ENCODE data around the gene LKAAEAR1. TPM values are rescaled to one million over a fixed set of nuclear protein-coding genes. Genes with fewer than 3 reads are reported as not detected.

Gene LKAAEAR1
- total and polyA plus RNA-seq, 2 of the 13 experiments (the other 11 are each of a cell fraction or from before 2014, with no cell fraction given): not detected

DNA sequence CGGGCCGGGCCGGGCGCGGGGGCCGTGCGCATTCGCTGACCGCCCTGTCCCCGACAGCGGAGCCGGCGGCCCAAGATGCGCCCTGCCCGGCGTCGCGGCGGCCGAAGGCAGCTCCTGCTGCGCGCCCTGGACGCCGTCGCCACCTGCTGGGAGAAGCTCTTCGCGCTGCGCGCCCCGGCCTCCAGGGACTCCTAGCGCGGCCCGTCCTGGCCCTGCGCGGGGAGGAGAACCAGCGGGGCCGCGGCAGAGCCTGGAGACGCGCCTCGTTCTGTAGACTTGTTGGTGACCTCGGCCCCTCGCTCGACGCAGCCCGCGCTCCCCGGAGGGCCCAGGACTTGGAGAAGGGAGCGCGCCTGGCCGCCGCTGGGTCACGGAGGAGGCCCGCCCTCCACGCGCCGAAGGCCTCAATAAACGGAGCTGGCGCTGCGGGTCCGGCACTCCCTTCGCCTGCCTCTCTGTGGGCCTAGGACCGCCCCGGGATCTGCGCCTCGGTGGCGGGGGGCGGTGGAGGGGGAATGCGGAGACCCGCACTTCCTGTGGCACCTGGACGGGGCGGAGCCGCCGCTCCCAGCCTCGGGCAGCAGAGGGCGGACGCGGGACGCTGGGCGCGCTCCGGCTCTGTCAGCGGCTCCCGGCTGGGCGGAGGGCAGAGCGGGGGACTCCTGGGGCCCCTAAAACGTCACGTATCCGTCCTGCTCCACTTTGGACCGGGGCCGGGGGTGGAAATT is 45.5 kb downstream of the LKAAEAR1 start (continued):
- no peak for TF ChIP-seq CBFB (CRISPR knock-in tag; IDR thresholded peaks at IDR 0.05)
- TF ChIP-seq, protein P1, sequence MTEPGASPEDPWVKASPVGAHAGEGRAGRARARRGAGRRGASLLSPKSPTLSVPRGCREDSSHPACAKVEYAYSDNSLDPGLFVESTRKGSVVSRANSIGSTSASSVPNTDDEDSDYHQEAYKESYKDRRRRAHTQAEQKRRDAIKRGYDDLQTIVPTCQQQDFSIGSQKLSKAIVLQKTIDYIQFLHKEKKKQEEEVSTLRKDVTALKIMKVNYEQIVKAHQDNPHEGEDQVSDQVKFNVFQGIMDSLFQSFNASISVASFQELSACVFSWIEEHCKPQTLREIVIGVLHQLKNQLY (CRISPR knock-in tag; IDR thresholded peaks at IDR 0.05): no peak
- no peak for TF ChIP-seq ZNF253 (CRISPR knock-in tag; IDR thresholded peaks at IDR 0.05; ENCODE audit: borderline replicate concordance)
- TF ChIP-seq, protein P2, sequence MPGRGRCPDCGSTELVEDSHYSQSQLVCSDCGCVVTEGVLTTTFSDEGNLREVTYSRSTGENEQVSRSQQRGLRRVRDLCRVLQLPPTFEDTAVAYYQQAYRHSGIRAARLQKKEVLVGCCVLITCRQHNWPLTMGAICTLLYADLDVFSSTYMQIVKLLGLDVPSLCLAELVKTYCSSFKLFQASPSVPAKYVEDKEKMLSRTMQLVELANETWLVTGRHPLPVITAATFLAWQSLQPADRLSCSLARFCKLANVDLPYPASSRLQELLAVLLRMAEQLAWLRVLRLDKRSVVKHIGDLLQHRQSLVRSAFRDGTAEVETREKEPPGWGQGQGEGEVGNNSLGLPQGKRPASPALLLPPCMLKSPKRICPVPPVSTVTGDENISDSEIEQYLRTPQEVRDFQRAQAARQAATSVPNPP (CRISPR knock-in tag; IDR thresholded peaks at IDR 0.05): no peak
- TF ChIP-seq, protein P3, sequence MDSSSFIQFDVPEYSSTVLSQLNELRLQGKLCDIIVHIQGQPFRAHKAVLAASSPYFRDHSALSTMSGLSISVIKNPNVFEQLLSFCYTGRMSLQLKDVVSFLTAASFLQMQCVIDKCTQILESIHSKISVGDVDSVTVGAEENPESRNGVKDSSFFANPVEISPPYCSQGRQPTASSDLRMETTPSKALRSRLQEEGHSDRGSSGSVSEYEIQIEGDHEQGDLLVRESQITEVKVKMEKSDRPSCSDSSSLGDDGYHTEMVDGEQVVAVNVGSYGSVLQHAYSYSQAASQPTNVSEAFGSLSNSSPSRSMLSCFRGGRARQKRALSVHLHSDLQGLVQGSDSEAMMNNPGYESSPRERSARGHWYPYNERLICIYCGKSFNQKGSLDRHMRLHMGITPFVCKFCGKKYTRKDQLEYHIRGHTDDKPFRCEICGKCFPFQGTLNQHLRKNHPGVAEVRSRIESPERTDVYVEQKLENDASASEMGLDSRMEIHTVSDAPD (CRISPR knock-in tag; IDR thresholded peaks at IDR 0.05): no peak
- no peak for TF ChIP-seq MAFK (conservative IDR thresholded peaks at IDR 0.05 in 1 of 2, IDR thresholded peaks at IDR 0.05 in 1 of 2; ENCODE audit: low read length in 2 of 2)
- peak; percentile 83 for TF ChIP-seq AGO1 (IDR thresholded peaks at IDR 0.05; ENCODE audit: low read depth, low read length, poor library complexity, severe bottlenecking)
- TF ChIP-seq THYN1 (CRISPR knock-in tag; IDR thresholded peaks at IDR 0.05; ENCODE audit: borderline replicate concordance, low read depth): no peak
- TF ChIP-seq FOSL2 (CRISPR knock-in tag; IDR thresholded peaks at IDR 0.05): no peak
- no peak for TF ChIP-seq NFIC (IDR thresholded peaks at IDR 0.05; ENCODE audit: low read length)
- TF ChIP-seq MZF1 (CRISPR knock-in tag; IDR thresholded peaks at IDR 0.05; ENCODE audit: borderline replicate concordance): no peak
- TF ChIP-seq, protein P4, sequence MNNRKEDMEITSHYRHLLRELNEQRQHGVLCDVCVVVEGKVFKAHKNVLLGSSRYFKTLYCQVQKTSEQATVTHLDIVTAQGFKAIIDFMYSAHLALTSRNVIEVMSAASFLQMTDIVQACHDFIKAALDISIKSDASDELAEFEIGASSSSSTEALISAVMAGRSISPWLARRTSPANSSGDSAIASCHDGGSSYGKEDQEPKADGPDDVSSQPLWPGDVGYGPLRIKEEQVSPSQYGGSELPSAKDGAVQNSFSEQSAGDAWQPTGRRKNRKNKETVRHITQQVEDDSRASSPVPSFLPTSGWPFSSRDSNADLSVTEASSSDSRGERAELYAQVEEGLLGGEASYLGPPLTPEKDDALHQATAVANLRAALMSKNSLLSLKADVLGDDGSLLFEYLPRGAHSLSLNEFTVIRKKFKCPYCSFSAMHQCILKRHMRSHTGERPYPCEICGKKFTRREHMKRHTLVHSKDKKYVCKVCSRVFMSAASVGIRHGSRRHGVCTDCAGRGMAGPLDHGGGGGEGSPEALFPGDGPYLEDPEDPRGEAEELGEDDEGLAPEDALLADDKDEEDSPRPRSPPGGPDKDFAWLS (CRISPR knock-in tag; IDR thresholded peaks at IDR 0.05; ENCODE audit: borderline replicate concordance): peak; percentile 35; the same call in 1 of the 2 replicates
- TF ChIP-seq SIX1 (CRISPR knock-in tag; IDR thresholded peaks at IDR 0.05; ENCODE audit: borderline replicate concordance): no peak
- TF ChIP-seq ETV5 (CRISPR knock-in tag; IDR thresholded peaks at IDR 0.05; ENCODE audit: borderline replicate concordance): no peak
- TF ChIP-seq, protein P5, sequence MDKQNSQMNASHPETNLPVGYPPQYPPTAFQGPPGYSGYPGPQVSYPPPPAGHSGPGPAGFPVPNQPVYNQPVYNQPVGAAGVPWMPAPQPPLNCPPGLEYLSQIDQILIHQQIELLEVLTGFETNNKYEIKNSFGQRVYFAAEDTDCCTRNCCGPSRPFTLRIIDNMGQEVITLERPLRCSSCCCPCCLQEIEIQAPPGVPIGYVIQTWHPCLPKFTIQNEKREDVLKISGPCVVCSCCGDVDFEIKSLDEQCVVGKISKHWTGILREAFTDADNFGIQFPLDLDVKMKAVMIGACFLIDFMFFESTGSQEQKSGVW (CRISPR knock-in tag; IDR thresholded peaks at IDR 0.05; ENCODE audit: borderline replicate concordance): no peak
- peak; percentile 46 for TF ChIP-seq SRSF1 (optimal IDR thresholded peaks at IDR 0.05; ENCODE audit: low read depth, low read length)
- TF ChIP-seq ZFY (CRISPR knock-in tag; IDR thresholded peaks at IDR 0.05): peak; percentile 9; the same call in 1 of the 2 replicates
- TF ChIP-seq, protein P6, sequence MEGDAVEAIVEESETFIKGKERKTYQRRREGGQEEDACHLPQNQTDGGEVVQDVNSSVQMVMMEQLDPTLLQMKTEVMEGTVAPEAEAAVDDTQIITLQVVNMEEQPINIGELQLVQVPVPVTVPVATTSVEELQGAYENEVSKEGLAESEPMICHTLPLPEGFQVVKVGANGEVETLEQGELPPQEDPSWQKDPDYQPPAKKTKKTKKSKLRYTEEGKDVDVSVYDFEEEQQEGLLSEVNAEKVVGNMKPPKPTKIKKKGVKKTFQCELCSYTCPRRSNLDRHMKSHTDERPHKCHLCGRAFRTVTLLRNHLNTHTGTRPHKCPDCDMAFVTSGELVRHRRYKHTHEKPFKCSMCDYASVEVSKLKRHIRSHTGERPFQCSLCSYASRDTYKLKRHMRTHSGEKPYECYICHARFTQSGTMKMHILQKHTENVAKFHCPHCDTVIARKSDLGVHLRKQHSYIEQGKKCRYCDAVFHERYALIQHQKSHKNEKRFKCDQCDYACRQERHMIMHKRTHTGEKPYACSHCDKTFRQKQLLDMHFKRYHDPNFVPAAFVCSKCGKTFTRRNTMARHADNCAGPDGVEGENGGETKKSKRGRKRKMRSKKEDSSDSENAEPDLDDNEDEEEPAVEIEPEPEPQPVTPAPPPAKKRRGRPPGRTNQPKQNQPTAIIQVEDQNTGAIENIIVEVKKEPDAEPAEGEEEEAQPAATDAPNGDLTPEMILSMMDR (CRISPR knock-in tag; IDR thresholded peaks at IDR 0.05): peak; percentile 27; the same call in 1 of the 2 replicates
- TF ChIP-seq KMT2A (CRISPR knock-in tag; IDR thresholded peaks at IDR 0.05): no peak

Measured in HepG2 (cell line).